ENCODE results near the gene GH1.

DNA sequence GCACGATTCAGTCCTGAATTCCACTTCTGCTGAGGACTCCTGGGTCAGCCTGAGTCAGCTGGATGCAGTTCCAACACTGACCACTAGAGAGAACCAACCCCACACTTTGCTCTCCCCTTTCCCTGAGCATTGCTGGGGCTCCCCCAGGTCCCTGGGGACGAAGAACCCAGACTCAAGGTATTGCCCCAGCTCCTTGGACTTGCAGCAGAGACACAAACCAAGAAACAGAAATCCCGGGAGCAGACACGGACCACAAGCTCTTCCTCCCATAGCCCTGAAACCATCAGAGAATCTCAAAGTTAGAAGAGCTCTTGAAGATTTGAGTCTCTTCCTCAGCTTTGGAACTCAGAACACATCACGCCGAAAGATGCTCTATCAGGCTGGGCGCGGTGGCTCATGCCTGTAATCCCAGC lies 678 bp upstream of the GH1 start:
- TF ChIP-seq, protein P1, sequence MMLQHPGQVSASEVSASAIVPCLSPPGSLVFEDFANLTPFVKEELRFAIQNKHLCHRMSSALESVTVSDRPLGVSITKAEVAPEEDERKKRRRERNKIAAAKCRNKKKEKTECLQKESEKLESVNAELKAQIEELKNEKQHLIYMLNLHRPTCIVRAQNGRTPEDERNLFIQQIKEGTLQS (IDR thresholded peaks at IDR 0.05), result no peak
- TF ChIP-seq EZH2 (IDR thresholded peaks at IDR 0.05), result no peak
- peak; percentile 96 to 98 (median 98) for TF ChIP-seq CTCF (IDR thresholded peaks at IDR 0.05 in 2 of 3, conservative IDR thresholded peaks at IDR 0.05 in 1 of 3; ENCODE audit: borderline replicate concordance in 1 of 3, insufficient read depth in 1 of 3, low read depth in 2 of 3, low read length in 2 of 3)
- no peak for TF ChIP-seq REST (IDR thresholded peaks at IDR 0.05; ENCODE audit: low read depth)
- no peak for TF ChIP-seq CEBPB (IDR thresholded peaks at IDR 0.05; ENCODE audit: low read depth)
- TF ChIP-seq POLR2A (IDR thresholded peaks at IDR 0.05; ENCODE audit: borderline replicate concordance, extremely low read depth, insufficient read depth, insufficient read length), result no peak
- peak; percentile 14 for TF ChIP-seq TCF7L2 (IDR thresholded peaks at IDR 0.05; ENCODE audit: borderline replicate concordance, extremely low read depth, insufficient read depth, insufficient read length)
